Stimulated activated CD4-positive, alpha-beta T cell treated with anti-CD3 and anti-CD28 coated beads, Interleukin-1b, Interleukin-23, amount 100 ng/mL, for 4 hours (primary cell): Measurements from ENCODE around the gene HELQ.
"Not testable (repeated sequence)": the region's sequence is repeated elsewhere in the genome, so short reads cannot be mapped to it uniquely, and the experiment has no call there.

Source experiments
- DNase-seq, 2 donors: peaks; one replicate each; pipeline ENCODE4 v3.0.0-alpha.2; 2020; ENCODE audit warnings: low read depth in 2 of 2

HELQ gene, protein sequence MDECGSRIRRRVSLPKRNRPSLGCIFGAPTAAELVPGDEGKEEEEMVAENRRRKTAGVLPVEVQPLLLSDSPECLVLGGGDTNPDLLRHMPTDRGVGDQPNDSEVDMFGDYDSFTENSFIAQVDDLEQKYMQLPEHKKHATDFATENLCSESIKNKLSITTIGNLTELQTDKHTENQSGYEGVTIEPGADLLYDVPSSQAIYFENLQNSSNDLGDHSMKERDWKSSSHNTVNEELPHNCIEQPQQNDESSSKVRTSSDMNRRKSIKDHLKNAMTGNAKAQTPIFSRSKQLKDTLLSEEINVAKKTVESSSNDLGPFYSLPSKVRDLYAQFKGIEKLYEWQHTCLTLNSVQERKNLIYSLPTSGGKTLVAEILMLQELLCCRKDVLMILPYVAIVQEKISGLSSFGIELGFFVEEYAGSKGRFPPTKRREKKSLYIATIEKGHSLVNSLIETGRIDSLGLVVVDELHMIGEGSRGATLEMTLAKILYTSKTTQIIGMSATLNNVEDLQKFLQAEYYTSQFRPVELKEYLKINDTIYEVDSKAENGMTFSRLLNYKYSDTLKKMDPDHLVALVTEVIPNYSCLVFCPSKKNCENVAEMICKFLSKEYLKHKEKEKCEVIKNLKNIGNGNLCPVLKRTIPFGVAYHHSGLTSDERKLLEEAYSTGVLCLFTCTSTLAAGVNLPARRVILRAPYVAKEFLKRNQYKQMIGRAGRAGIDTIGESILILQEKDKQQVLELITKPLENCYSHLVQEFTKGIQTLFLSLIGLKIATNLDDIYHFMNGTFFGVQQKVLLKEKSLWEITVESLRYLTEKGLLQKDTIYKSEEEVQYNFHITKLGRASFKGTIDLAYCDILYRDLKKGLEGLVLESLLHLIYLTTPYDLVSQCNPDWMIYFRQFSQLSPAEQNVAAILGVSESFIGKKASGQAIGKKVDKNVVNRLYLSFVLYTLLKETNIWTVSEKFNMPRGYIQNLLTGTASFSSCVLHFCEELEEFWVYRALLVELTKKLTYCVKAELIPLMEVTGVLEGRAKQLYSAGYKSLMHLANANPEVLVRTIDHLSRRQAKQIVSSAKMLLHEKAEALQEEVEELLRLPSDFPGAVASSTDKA

DNA sequence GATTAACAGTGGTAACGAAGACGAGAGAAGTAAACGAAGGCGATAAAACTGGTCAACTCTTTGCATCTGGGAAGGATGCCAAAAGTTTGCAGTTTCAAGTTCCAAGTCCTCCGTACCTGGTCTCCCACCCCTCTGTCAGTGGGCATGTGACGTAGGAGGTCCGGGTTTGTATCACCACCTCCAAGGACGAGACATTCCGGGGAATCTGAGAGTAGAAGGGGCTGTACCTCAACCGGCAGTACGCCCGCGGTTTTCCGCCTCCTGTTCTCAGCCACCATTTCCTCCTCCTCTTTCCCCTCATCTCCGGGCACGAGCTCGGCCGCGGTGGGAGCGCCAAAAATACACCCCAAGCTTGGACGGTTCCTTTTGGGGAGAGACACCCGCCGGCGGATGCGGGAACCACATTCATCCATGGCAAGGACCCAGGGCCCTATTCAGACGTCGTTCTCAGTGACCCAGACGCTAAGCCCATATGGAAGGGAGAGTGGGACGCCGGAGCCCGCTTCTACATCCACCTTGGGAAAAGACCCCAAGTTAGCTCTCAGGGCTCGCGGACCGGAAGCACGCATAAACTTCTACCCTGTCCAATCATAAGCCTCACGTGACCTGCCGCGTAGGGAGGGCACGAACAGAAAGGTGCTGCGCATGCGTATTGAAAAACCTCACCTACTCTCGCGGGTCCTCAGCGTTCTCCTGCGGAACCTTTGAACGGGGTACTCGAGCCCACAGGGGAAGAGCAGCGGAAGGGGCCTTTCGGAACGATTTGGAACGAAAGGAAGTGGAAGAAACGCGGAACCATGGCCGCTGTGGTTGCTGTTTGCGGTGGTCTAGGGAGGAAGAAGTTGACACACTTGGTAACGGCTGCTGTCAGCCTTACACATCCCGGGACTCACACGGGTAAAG lies at the start of gene HELQ, which contains the start of gene MRPS18C:
Gene HELQ, minus strand, starts transcription at position 543 of the 903 bp plus-strand sequence. Its CDS starts 130 bp downstream, at position 413.
Gene MRPS18C, plus strand, starts transcription at position 778 of the 903 bp plus-strand sequence. Its CDS starts 20 bp downstream, at position 798.
- peak; percentile 80 to 86 for DNase-seq

DNA sequence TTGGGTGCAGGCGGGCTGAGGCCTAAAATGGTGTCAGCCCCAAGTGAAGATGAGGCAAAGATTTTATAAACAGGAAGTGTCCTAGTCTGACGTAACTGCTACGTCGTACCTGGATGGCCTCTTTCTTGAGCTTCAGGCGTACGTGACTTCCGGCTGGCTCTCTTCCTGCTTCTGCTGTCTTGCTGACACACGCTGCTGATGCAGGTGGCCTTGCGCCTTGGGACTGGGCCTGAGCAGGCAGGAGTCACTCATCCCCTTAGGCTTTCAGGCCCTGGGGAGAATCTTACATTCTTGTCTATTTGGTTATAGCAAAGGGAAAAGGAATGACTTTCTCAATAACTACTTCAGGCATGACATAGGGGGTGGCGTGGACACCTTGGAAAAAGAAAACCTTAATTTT lies 49.4 kb upstream of the HELQ start:
- no peak for DNase-seq

DNA sequence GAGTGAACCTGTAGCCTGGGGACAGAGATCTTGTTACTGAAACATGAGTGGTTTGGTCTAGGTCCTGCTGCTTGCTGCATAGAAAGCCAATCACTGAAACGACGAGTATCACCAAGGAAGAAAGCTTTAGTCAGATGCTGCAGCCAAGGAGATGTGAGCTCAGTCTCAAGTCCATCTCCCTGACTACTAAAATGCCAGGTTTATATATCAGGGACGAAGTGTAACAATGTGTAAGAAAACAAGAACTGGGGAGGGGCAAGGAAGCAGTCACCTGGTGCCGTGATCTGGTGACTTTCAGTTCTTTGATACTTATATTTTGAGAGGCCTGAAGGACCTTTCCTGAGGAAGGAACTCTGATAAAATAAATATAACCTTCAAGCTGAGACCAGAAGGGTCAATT lies 48.9 kb upstream of the HELQ start:
- DNase-seq, result no peak

DNA sequence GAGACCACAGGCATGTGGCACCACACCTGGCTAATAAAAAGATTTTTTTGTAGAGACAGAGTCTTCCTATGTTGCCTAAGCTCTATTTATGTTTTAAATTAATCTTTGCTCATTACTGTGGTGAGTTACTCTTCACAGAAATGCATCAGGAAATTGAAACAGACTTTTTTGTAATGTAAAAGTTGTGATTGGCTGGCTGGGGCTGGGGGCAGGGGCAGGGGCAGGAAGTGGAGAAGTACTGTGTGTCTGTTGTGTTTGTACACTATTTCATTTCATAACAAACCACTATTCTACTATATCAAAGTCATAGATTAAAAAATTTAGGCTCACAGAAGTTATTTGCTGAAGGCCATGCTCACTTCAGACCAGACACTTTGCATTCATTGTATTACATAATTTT lies 48.4 kb upstream of the HELQ start:
- no peak for DNase-seq

DNA sequence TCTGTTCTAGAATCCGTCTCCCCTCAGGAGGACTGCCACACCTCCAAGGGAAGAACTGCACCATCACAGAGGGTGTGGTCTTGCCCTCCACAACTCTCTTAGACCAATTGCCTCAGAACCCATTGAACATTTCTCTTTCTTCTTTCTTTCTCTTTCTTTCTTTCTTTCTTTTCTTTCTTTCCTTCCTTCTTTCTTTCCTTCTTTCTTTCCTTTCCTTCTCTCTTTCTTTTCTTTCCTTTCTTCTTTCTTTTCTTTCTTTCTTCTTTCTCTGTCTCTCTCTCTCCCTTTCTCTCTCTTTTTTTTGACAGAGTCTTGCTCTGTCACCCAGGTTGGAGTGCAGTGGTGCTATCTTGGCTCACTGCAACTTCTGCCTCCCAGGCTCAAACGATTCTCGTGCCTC lies 46.0 kb upstream of the HELQ start:
- DNase-seq, result not testable (repeated sequence)

DNA sequence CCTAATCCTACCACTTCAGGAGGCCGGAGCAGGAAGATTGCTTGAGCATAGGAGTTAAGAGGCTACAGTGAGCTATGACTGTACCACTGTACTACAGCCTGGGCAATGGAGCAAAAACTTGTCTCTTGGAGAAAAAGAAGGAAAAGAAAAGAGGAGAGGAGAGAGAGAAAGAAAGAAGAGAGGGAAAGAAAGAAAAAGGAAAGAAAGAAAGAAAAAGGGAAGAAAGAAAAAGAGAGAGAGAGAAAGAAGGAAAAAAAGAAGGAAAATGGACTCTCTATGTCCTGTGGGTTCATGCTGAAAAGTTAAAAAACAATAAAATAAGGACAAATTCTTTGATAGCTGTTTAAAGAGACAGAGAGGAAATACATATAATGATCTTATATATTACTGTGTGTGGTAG lies 42.6 kb upstream of the HELQ start:
- DNase-seq, result no peak

DNA sequence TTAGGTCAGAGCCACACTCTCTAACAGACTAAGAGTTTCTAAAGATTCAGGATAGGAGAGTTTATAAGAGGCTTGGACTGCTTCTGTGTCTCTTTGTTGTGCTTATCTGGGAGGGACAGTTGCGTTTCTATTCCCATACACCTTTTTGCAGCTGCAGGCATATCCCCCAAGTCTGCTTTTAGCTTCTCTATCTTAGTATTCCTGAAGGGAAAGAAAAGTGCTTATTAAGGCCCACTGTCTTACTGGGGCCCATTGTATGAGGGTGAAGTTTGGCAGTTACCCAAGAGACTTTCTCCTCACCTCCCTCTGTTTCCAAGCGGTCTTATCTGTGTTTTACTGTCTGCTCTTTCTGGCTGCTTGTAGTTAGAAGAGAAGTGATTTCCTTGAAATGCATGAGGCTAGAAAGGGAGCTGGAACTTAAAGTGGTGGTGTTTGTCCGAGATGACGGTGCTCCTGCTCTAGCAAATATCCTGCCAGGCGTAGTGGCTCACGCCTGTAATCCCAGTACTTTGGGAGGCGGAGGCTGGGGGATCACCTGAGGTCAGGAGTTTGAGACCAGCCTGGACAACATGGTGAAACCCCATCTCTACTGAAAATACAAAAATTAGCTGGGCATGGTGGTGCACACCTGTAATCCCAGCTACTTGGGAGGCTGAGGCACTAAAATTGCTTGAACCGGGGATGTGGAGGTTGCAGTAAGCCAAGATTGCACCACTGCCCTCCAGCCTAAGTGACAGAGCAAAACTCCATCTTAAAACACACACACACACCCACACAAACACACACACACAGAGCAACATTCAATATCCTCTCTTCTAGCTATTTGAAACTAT lies 40.7 kb upstream of the HELQ start:
- not testable (repeated sequence) for DNase-seq

DNA sequence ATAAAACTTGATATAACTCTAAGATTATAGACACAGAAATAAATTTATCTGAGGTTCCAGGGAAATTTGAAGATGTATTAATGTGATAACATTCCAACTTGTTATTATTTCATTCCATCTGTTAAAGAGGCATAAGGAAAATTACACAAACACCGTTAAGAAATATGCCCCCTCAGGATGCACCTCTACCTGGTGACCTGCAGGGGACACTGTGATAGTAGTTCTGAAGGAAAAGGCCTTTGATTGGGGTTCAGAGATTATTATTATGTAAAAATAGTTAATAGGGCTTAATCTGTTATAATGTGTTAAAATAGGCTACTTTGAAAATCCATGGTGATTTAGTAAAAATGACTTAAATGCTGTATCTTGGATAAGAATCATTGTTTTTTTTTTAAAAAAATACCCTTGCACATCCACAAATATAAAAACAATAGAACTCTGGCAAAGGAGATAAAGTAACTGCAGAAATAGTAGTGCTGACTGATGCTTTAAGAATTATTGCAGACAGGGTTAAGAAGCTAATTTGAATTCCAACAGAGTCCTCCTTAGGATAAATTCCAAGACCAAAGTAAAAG lies 35.3 kb upstream of the HELQ start:
- peak in 1 of 2 donors; percentile 12 for DNase-seq

DNA sequence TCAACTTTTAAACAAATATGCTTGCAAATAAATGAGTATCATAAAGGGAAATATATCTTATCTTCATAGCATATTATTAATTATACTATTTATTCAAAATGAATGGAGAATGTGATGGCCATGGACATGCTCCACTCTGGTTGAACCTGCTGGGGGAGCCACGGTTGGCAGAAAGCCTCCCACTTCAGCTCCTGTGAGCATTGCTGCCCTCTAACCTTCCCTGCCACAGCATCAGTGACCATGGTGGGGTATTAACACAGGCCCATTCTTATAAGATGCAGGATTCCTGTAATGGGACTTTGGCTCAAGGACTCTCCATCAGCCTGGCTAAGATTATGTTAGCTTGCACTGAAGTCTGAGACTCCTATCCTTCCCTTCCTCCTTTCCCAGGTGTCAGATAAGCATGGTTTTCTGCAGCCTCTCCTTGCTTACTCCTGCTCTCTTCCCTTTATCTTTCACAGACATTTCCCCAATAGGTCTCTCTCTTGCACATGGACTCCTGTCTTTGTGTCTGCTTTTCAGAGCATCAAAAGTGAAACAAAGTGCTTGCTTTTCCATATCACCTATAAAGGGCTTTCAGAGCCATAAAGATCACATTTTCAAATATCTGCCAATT lies 34.2 kb upstream of the HELQ start:
- no peak for DNase-seq

DNA sequence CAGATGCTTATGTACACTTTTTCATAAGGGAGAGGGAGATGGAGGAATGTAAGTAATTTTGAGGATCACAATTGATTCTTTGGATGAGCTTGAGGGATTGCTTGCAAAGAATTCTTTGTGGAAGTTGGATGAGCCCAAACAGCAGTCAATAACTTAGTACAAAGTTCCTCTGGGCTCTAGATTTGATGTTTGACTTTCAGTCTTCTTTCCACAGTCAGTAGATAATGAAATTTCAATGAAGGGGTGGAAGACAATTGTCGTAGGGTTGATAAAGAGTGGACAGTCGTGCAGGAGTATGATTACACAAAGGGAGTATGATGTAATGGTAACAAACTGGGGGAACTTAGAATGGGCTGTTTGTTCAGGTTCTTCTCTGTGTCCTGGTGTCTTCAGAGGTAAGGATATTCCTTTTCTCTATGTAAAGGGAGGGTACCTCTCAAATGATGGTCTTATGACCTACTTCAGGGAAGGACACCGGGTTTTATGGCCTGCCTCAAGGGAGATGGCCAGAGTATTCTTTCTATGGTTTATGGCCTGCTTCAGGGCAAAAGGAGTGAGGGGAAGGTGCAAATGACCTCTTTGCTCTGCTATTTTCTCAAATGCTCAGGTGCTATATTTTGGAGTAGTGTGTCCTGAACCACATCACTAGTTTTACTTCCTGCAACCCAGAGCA lies 31.0 kb upstream of the HELQ start:
- no peak for DNase-seq

DNA sequence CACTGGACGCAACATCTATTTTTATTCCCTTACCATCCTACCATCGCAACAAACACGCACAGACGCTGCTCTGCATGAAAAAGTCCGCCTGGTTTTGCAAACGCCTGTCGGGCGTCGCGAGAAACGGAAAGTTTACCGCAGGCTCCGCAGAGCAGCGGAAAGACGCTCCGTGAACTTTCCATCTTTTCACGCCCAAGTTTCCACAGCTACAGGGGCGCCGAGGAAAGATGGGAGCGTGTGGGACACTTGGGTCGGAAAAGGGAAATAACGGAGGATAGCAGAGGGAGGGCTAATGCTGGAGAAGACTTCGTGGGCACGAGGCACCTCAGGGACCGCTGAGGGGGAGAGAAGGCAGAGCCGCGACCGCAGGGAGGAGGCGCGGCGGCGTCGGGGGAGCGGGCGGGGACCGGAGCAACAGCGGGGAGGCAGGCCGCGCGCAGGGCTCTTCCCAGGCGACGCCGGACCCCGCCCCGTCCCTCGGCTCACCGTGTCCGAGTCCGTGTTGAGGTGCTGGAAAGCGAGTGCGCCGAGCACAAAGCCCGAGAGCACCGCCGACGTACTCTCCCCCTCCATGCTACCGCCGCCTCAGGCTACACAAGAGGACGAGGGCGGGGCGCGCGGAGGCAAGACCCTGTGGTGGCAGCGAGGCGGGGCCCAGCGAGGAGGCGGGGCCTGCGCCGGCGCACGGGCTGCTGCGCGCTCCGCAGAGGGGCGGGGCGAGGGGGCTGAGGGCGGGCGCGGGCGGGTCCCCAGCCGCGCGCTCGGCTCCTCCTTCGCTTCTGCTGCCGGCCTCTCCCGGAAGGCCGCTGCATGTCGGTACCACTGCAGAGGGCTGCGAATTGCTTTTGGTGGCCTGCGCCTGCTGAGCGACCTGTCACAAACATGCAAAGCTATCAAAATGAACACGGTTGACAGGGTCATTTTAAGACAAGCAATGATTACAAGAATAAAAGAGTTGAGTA lies 29.2 kb upstream of the HELQ start, which contains the start of gene ABRAXAS1:
Gene ABRAXAS1, minus strand, starts transcription at position 601 of the 962 bp plus-strand sequence. Its CDS starts 28 bp downstream, at position 573.
- DNase-seq, result peak; percentile 91 to 96

DNA sequence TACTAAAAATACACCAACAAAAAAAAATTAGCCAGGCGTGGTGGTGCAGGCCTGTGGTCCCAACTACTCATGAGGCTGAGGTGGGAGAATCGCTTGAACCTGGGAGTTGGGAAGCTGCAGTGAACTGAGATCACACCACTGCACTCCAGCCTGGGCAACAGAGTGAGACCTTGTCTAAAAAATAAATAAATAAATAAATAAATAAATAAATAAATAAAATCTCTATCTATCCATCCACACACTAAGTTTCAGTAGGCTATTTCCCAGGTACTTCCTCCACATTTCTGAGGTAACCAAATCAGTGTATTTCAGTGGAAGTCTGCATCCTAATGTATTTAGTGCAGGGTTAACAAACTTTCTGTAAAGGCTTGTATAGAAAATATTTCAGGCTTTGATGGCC lies 18.3 kb upstream of the HELQ start:
- DNase-seq, result no peak

DNA sequence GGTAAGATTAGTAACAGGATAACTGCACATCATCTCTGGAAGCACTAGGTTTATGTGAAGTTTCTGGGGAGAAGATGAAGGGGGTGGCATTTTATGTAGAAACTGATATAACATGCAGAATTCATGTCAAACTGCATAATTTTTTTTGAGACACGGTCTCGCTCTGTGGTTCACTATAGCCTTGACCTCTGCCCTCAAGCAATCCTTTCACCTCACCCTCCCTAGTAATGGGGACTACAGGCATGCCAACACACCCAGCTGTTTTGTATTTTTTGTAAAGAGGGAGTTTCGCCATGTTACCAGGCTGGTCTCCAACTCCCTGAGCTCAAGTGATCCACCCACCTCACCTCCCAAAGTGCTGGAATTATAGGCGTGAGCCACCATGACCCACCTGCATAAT lies 17.8 kb upstream of the HELQ start:
- no peak for DNase-seq

DNA sequence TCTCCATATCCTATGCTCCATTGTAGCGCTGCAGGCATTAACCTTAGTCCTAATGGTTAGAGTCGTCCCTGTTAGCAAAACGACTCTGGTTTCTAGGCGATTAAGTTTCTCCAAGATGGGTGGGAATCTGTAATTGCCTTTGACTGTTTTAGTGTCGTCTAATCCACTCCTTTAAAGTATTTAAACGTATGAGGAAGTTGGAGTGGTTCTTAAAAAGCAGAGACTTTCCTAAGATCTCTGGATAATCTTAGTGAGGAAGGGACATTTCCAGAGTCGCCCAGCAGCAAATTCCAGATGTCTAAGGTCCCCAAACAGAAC lies 520 bp upstream of the HELQ start:
- DNase-seq, result no peak

DNA sequence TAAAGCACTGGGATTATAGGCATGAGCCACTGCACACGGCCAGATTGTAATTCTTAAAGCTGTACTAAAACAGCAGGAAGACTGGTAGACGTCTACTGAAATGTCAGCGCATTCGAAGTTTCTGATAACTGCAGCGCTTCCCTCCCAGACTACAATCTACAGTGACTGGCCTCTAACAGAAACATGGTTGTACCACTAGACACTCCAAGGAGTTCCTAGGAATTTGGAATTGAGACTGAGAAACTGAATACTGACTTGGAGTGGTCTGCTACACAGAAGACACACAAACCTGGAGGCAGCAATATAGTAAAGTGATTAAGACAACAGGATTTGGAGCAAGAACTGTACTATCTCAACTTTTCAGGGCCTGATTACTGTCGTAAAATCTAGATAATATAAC lies 937 bp downstream of the HELQ start:
- no peak for DNase-seq

DNA sequence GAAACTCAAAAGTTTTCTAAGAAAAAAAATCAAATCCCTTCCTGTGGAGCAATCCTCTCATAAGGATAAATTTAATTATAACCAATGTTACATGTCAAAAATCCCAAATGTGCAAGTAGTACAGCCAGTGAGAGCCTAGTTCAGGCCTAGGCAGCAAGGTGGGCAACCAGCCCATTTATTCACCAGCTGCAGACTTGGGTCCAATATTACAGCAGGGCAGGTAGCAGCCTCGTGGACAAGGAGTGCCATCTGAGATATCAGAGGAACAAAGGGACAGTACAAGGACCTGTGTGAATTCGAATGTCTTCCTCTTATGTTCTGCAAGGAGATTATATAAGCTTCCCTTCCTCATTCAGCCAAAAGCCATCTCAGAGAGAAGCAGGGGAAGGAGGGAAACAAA lies 6.6 kb downstream of the HELQ start:
- no peak for DNase-seq

DNA sequence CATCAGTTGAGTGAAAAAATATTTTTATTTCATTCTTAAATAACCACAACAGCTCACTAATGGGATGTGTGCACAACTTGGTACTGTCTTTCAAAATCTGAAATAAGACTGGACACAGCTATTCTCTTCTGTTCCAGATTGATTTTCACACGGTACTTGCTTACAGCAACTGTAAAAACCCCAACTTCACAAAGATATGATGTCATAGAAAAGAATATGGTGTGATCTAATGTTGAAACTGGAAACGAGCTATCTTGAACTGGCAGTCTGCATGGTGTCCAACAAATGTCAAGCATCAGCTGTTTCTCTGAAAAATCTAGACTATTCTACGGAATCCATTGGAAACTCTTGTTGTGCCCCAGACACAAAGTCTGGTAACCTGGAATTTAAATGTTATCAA lies 14.7 kb downstream of the HELQ start:
- no peak for DNase-seq
